ENCODE results near the gene MOCS1. TPM values are rescaled to one million over a fixed set of nuclear protein-coding genes. Genes with fewer than 3 reads are reported as not detected.

The MOCS1 gene
- total and polyA plus RNA-seq, 4 donors = 10.3 to 23.0 (median 19.2) TPM

- TF ChIP-seq CTCF (IDR thresholded peaks at IDR 0.05; ENCODE audit: control extremely low read depth, extremely low read depth) = no peak
- WGBS, 2 donors = 80 to 94% methylated on average over 5 of the region's 5 CpGs
- Histone ChIP-seq H3K4me1 (ENCODE audit: control insufficient read depth in 5 of 5, insufficient read depth in 5 of 5, low read length in 5 of 5) (peaks cover 0 to 20% (median 16%) of the 10 kb centered on the region in 5 donors), H3K4me3 (no peak overlapping the region), H3K9me3 (ENCODE audit: control insufficient read depth in 4 of 4, insufficient read depth in 3 of 4, low read length in 3 of 4) (no peaks in the 10 kb centered on the region), H3K9ac (ENCODE audit: insufficient read depth in 1 of 2, low read length in 2 of 2) (no peak overlapping the region), H3K27me3 (ENCODE audit: control insufficient read depth in 3 of 3, insufficient read depth in 3 of 3, low read length in 2 of 3) (no peaks in the 10 kb centered on the region), H3K27ac (ENCODE audit: low read depth in 1 of 2, low read length in 1 of 2) (no peak overlapping the region), H3K36me3 (ENCODE audit: control insufficient read depth in 4 of 4, insufficient read depth in 4 of 4, low read length in 4 of 4) (peaks cover 0 to 14% (median 5%) of the 10 kb centered on the region in 4 donors)
- ATAC-seq (ENCODE audit: insufficient read depth, low FRiP score) (no peak), DNase-seq (no peak)
Measured at GRCh38 chr6:39884696-39885095, 49.6 kb downstream of the MOCS1 start.

DNA sequence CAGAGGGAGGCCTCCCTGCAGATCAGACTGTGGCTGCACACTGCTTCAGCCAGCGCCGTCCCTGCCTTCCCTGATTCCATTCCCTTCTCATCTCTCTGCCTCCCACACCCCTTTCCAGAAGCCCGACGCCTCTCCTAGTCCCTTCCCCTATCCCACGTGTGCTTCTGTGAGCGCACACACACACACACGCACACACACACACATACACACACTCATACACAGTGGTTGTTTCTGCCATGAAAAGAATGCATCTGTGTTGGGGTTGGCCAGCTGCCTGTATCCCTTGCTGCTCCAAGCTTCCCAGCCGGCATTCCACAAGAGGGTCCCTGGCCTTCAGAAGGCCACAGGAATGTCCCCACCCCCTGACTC, 51.7 kb downstream of the MOCS1 start:
- peak; percentile 82 to 86 (median 84) for DNase-seq
- Histone ChIP-seq H3K4me3 (no peak overlapping the region), H3K36me3 (ENCODE audit: control insufficient read depth in 4 of 4, insufficient read depth in 4 of 4, low read length in 4 of 4) (peaks cover 0 to 26% (median 13%) of the 10 kb centered on the region in 4 donors), H3K4me1 (ENCODE audit: control insufficient read depth in 5 of 5, insufficient read depth in 5 of 5, low read length in 5 of 5) (peaks cover 0 to 14% (median 11%) of the 10 kb centered on the region in 5 donors), H3K9me3 (ENCODE audit: control insufficient read depth in 4 of 4, insufficient read depth in 3 of 4, low read length in 3 of 4) (no peaks in the 10 kb centered on the region), H3K27me3 (ENCODE audit: control insufficient read depth in 3 of 3, insufficient read depth in 3 of 3, low read length in 2 of 3) (no peaks in the 10 kb centered on the region), H3K9ac (ENCODE audit: insufficient read depth in 1 of 2, low read length in 2 of 2) (no peak overlapping the region), H3K27ac (ENCODE audit: low read depth in 1 of 2, low read length in 1 of 2) (peak overlapping the region in 1 of 2 donors; percentile 32)
- ATAC-seq (ENCODE audit: insufficient read depth, low FRiP score) = no peak
- TF ChIP-seq CTCF (IDR thresholded peaks at IDR 0.05; ENCODE audit: control extremely low read depth, extremely low read depth) = no peak
- WGBS, 2 donors = 63 to 79% methylated on average over 8 of the region's 8 CpGs

- Histone ChIP-seq H3K9me3 (ENCODE audit: control insufficient read depth in 4 of 4, insufficient read depth in 3 of 4, low read length in 3 of 4) (no peaks in the 10 kb centered on the region), H3K27me3 (ENCODE audit: control insufficient read depth in 3 of 3, insufficient read depth in 3 of 3, low read length in 2 of 3) (no peaks in the 10 kb centered on the region), H3K36me3 (ENCODE audit: control insufficient read depth in 4 of 4, insufficient read depth in 4 of 4, low read length in 4 of 4) (peaks cover 0 to 26% (median 14%) of the 10 kb centered on the region in 4 donors), H3K9ac (ENCODE audit: insufficient read depth in 1 of 2, low read length in 2 of 2) (no peak overlapping the region), H3K4me3 (no peak overlapping the region), H3K27ac (ENCODE audit: low read depth in 1 of 2, low read length in 1 of 2) (no peak overlapping the region), H3K4me1 (ENCODE audit: control insufficient read depth in 5 of 5, insufficient read depth in 5 of 5, low read length in 5 of 5) (peaks cover 0 to 13% (median 9%) of the 10 kb centered on the region in 5 donors)
- 68 to 75% methylated on average over 16 of the region's 16 CpGs for WGBS, 2 donors
- TF ChIP-seq CTCF (IDR thresholded peaks at IDR 0.05; ENCODE audit: control extremely low read depth, extremely low read depth) = no peak
- DNase-seq (peak; percentile 32 to 61 (median 56)), ATAC-seq (ENCODE audit: insufficient read depth, low FRiP score) (no peak)
Measured at GRCh38 chr6:39881851-39882530, 52.3 kb downstream of the MOCS1 start.

All from lung (tissue), 12 donors.